Epithelial cell of proximal tubule (primary cell): ENCODE results near the gene MEF2C. TPM values are rescaled to one million over a fixed set of nuclear protein-coding genes. Genes with fewer than 3 reads are reported as not detected.

Experiments used
- DNase-seq: peaks from one replicate; pipeline ENCODE4 v3.0.0-alpha.2; 2011; ENCODE audit warnings: low read depth
- H3K4me3 ChIP-seq: 2 replicates; pipeline ENCODE4 v1.5.1; 2011; ENCODE audit warnings: low read depth, mild to moderate bottlenecking, low read length
- CTCF ChIP-seq: conservative IDR thresholded peaks from 2 replicates; pipeline ENCODE4 v1.5.1; 2012; ENCODE audit warnings: low read depth, mild to moderate bottlenecking, low read length
- total RNA-seq: library from RNA; depleted of rRNA; stranded (reverse); fragments of >200 nt; gene quantifications from 2 replicates; pipeline ENCODE4 v1.2.3, GENCODE V29; 2015

The MEF2C gene
- total RNA-seq, 1 donor from 2014 or later = 6.3 TPM

- no peak for TF ChIP-seq CTCF
- H3K4me3 ChIP-seq = no peak overlapping the region
- no peak for DNase-seq
Measured at GRCh38 chr5:88700121-88700520, 182.9 kb downstream of the MEF2C start.

GRCh38 chr5:88698290-88698689, 184.7 kb downstream of the MEF2C start:
- TF ChIP-seq CTCF = no peak

GRCh38 chr5:88696466-88696865, 186.5 kb downstream of the MEF2C start:
- no peak for DNase-seq
- no peak for TF ChIP-seq CTCF
- H3K4me3 ChIP-seq = no peak overlapping the region

More at GRCh38 chr5:88698290-88698689, 184.7 kb downstream of the MEF2C start:
- DNase-seq = no peak
- H3K4me3 ChIP-seq = no peak overlapping the region

- no peak for DNase-seq
- no peak for TF ChIP-seq CTCF
- no peak overlapping the region for H3K4me3 ChIP-seq
Measured at GRCh38 chr5:88695931-88696330, 187.1 kb downstream of the MEF2C start.

- no peak for TF ChIP-seq CTCF
- no peak for DNase-seq
- H3K4me3 ChIP-seq = no peak overlapping the region
Measured at GRCh38 chr5:88695232-88695631, 187.8 kb downstream of the MEF2C start.

GRCh38 chr5:88694023-88694679, 188.8 kb downstream of the MEF2C start:
- H3K4me3 ChIP-seq = no peak overlapping the region
- DNase-seq = no peak
- TF ChIP-seq CTCF = no peak
